ENCODE data around the gene UBIAD1. TPM values are rescaled to one million over a fixed set of nuclear protein-coding genes. Genes with fewer than 3 reads are reported as not detected.

Gene UBIAD1
- total and polyA plus RNA-seq, 2 of the 13 experiments (the other 11 are each of a cell fraction or from before 2014, with no cell fraction given) = 16.9 to 20.4 TPM

- no peak for TF ChIP-seq KIAA2018 (CRISPR knock-in tag; IDR thresholded peaks at IDR 0.05; ENCODE audit: borderline replicate concordance)
- no peak for TF ChIP-seq ZNF572 (CRISPR knock-in tag; IDR thresholded peaks at IDR 0.05)
- TF ChIP-seq, protein P1, sequence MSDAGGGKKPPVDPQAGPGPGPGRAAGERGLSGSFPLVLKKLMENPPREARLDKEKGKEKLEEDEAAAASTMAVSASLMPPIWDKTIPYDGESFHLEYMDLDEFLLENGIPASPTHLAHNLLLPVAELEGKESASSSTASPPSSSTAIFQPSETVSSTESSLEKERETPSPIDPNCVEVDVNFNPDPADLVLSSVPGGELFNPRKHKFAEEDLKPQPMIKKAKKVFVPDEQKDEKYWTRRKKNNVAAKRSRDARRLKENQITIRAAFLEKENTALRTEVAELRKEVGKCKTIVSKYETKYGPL (CRISPR knock-in tag; IDR thresholded peaks at IDR 0.05) = no peak
- TF ChIP-seq KLF16 (CRISPR knock-in tag; IDR thresholded peaks at IDR 0.05) = peak in 1 of 2 experiments; percentile 66; a peak in 1 of 4 replicates
- TF ChIP-seq RORA (CRISPR knock-in tag; IDR thresholded peaks at IDR 0.05) = no peak
- peak; percentile 39; the same call in 1 of the 2 replicates for TF ChIP-seq ZNF607 (CRISPR knock-in tag; IDR thresholded peaks at IDR 0.05; ENCODE audit: borderline replicate concordance)
- 0 out of 2 replicates have a peak, but pooled peaks have one; percentile 52 for TF ChIP-seq MXD4 (CRISPR knock-in tag; IDR thresholded peaks at IDR 0.05)
- TF ChIP-seq TEAD3 (CRISPR knock-in tag; optimal IDR thresholded peaks at IDR 0.05; ENCODE audit: borderline replicate concordance) = peak; percentile 73
- no peak for TF ChIP-seq ZNF577 (CRISPR knock-in tag; IDR thresholded peaks at IDR 0.05; ENCODE audit: borderline replicate concordance, low read depth)
- TF ChIP-seq MBD4 (IDR thresholded peaks at IDR 0.05; ENCODE audit: borderline replicate concordance, low read length) = no peak
- TF ChIP-seq, protein P2, sequence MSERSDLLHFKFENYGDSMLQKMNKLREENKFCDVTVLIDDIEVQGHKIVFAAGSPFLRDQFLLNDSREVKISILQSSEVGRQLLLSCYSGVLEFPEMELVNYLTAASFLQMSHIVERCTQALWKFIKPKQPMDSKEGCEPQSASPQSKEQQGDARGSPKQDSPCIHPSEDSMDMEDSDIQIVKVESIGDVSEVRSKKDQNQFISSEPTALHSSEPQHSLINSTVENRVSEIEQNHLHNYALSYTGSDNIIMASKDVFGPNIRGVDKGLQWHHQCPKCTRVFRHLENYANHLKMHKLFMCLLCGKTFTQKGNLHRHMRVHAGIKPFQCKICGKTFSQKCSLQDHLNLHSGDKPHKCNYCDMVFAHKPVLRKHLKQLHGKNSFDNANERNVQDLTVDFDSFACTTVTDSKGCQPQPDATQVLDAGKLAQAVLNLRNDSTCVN (CRISPR knock-in tag; IDR thresholded peaks at IDR 0.05; ENCODE audit: borderline replicate concordance) = no peak
- no peak for TF ChIP-seq ZNF451 (CRISPR knock-in tag; IDR thresholded peaks at IDR 0.05)
- 0 out of 2 replicates have a peak, but pooled peaks have one; percentile 12 for TF ChIP-seq MAF1 (CRISPR knock-in tag; IDR thresholded peaks at IDR 0.05; ENCODE audit: borderline replicate concordance)
- TF ChIP-seq ZNF770 (CRISPR knock-in tag; IDR thresholded peaks at IDR 0.05) = no peak
Measured at GRCh38 chr1:11262171-11263049, 10.6 kb upstream of the UBIAD1 start, which contains the start of gene MTOR (continued).

All from HepG2 (cell line).